Lower leg skin (tissue), 4 donors: ENCODE measurements around the gene IPO13. TPM values are rescaled to one million over a fixed set of nuclear protein-coding genes. Genes with fewer than 3 reads are reported as not detected.
A peak's percentile ranks its signal among the peaks of the same experiment; 100 is the strongest.

Experiments
- DNase-seq, 2 donors: peaks; one replicate each; pipeline ENCODE4 v3.0.0-alpha.2; 2019; ENCODE audit warnings: low spot score in 2 of 2
- H3K4me3 ChIP-seq: fragments of 200-600 bp; sonication (generic); 2 replicates; pipeline ENCODE4 v1.5.1; 2017; ENCODE audit warnings: mild to moderate bottlenecking, low read depth; ENCODE audit not compliant: poor library complexity, severe bottlenecking
- POLR2A ChIP-seq, 2 donors: fragments of 450-650 bp; IDR thresholded peaks; one replicate each; pipeline ENCODE4 v1.6.1; 2016 to 2017; ENCODE audit warnings: antibody characterized with exemption in 2 of 2, mild to moderate bottlenecking in 1 of 2, moderate library complexity in 1 of 2
- WGBS, 2 donors: methylation state at CpG; one replicate each; pipeline ENCODE4 v1.1.5; 2018; 5-methylcytosine and 5-hydroxymethylcytosine counted together
- intact Hi-C: fragments of 100-400 bp; cut with DNase I; formaldehyde crosslinking; loops from one replicate; pipeline ENCODE4 v1.15.0; 2023; ENCODE audit warnings: low total_unique reads
- total RNA-seq, 4 donors: library from RNA; depleted of rRNA; stranded (reverse); fragments of >200 nt; gene quantifications; one replicate each; pipeline ENCODE4 v1.1.0, GENCODE V29; 2016
- TF ChIP-seq, protein P1 (sequence below), 3 donors: fragments of 450-650 bp; IDR thresholded peaks; one replicate each; pipeline ENCODE4 v1.5.1; 2016; ENCODE audit warnings: antibody characterized with exemption in 3 of 3, mild to moderate bottlenecking in 3 of 3, moderate library complexity in 2 of 3

Gene IPO13
- total RNA-seq, 4 donors from 2014 or later: 14.6 to 24.1 (median 18.2) TPM

DNA sequence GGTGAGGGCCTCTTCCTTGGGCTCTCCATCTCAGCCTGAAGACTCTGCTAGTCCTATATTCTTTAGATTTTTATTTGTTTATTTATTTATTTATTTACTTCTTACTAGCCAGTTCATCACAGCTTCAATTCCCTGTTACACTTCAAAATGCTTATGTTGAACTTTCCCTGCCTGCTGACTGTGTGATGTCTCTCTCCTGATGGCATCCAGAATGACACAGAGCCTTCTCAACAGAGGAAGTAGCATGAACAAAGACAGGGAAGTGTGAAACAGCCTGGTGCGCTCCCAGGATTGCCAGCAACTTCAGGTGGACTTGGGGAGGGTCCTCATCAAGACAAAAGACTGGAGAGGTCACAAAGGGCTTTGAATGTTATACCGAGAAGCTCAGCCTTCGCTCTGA, 4.3 kb upstream of the IPO13 start:
- no peak overlapping the region for H3K4me3 ChIP-seq
- TF ChIP-seq, protein P1, sequence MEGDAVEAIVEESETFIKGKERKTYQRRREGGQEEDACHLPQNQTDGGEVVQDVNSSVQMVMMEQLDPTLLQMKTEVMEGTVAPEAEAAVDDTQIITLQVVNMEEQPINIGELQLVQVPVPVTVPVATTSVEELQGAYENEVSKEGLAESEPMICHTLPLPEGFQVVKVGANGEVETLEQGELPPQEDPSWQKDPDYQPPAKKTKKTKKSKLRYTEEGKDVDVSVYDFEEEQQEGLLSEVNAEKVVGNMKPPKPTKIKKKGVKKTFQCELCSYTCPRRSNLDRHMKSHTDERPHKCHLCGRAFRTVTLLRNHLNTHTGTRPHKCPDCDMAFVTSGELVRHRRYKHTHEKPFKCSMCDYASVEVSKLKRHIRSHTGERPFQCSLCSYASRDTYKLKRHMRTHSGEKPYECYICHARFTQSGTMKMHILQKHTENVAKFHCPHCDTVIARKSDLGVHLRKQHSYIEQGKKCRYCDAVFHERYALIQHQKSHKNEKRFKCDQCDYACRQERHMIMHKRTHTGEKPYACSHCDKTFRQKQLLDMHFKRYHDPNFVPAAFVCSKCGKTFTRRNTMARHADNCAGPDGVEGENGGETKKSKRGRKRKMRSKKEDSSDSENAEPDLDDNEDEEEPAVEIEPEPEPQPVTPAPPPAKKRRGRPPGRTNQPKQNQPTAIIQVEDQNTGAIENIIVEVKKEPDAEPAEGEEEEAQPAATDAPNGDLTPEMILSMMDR (IDR thresholded peaks at IDR 0.05): no peak
- no peak for TF ChIP-seq POLR2A (IDR thresholded peaks at IDR 0.05)
- WGBS, 2 donors: 91 to 97% methylated on average over 3 of the region's 3 CpGs
- DNase-seq: no peak
- intact Hi-C loops: no loop called here

DNA sequence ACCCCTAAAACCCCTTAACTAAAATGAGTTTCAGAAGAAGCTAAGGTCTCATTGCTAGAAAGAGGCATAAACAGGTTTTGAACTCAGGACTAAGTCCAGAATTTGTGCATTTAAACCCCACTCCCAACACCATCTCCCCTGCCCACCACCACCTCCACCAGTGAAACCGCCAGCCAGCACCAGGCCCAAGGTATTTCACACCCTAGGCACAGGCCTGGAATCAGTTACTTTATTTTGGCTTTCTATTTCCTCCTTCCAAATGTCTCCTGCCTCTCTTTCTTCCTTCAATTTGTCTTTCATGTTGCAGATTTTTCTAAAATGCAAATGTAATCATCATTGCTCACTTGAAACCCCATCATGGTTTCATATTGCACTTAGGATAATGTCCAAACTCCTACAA, 1.9 kb upstream of the IPO13 start:
- H3K4me3 ChIP-seq: no peak overlapping the region
- no peak for DNase-seq
- no peak for TF ChIP-seq POLR2A (IDR thresholded peaks at IDR 0.05)
- TF ChIP-seq, protein P1 (IDR thresholded peaks at IDR 0.05): no peak
- WGBS, 2 donors: 87 to 97% methylated on average over 1 of the region's 1 CpG
- intact Hi-C loops: no loop called here

DNA sequence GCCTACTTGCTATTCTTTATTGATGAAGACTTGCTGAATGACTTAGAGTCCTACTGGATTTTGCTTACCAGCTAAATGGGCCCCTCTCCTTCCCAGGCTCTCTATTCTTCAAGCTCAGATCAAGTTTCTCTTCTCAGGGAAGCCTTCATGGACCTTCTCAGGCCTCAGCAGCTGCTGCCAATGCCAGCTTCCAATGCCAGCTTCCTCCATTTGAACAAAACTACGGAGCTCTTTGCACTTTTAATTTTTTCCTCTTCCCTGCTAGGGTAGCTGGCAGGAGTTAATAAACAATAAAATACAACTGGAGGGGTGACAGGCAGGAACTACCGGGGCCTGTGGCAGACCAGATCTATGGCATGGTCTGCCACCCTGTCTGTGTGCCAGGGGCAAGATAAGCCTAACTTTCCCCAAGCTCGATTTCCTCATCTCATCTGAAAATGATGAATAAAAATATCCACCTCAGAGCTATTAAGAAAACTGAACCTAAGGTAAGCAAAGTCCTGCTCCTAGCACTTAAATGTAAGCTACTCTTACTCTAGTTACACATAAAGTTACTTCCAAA, 995 bp upstream of the IPO13 start:
- 4 to 8% methylated on average over 3 of the region's 3 CpGs for WGBS, 2 donors
- intact Hi-C loops: no loop called here
- no peak for DNase-seq
- no peak for TF ChIP-seq POLR2A (IDR thresholded peaks at IDR 0.05)
- TF ChIP-seq, protein P1 (IDR thresholded peaks at IDR 0.05): no peak
- peak overlapping the region; percentile 55 for H3K4me3 ChIP-seq

DNA sequence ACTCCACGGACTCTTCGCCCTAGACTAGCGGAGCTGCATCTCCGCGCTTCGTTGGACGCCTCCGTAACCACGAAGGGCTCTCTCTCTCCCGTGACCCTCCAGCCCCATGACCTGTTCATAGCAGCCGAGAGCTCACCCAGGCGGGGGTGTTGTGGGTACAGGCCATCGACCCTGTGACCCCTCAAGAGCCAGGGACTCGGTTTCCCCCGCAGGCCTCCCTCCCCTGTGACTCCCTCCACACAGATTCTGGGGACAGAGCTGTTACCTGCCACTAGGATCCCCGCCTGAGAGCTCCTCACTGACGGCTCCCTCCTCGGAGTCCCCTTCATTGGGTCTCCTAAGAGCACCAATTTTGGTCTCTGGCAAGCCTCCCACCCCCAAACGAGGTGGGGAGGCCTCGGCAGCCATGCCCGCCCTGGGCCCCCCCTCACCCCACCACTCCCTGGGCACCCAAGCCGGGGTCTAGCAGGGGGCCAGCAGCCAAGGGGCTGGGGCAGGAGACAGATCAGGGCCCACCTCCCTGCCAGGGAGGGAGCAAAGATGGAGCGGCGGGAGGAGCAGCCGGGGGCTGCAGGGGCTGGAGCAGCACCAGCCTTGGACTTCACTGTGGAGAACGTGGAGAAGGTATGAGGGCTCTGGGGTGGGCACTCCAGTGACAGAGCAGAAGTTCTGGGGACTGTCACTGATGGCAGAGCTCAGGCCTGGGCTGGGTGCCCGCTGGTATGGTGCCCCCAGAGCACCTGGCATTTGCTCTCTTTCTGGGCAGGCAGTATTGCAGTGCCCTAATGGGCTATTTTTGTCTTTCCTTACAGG, 517 bp downstream of the IPO13 start:
- peak overlapping the region; percentile 74 for H3K4me3 ChIP-seq
- no peak for DNase-seq
- intact Hi-C loops: no loop called here
- 4 to 7% methylated on average over 12 to 26 of the region's 27 CpGs for WGBS, 2 donors
- TF ChIP-seq, protein P1 (IDR thresholded peaks at IDR 0.05): no peak
- no peak for TF ChIP-seq POLR2A (IDR thresholded peaks at IDR 0.05)

DNA sequence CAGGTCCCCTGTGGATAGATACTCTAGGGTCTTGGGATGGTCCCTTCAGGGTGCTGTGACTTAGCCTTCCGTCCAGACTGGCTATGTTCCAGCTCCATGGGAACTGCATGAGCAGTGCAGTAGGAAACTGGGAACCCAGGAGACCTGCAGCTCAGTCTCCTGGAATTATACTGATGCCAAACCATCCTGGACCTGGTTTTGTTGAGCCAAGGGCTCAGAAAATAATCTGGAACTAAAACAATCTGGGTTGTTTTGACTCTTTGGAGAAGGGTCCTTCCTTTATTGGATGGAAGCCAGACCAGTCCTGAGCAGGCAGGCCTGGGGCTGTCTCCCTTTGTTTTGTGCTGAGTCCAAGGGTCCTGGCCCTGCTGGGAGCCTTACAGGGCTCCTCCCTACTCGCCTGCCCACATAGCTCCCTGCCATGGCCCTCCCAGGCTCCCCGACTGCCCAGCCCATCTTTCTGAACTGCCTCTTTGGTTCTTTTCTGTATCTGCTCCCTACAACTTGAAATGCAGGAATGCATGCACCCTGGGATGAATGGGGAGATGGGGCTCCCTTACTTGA, 1.2 kb downstream of the IPO13 start:
- intact Hi-C loops: no loop called here
- no peak overlapping the region for H3K4me3 ChIP-seq
- no peak for TF ChIP-seq POLR2A (IDR thresholded peaks at IDR 0.05)
- TF ChIP-seq, protein P1 (IDR thresholded peaks at IDR 0.05): no peak
- 29 to 31% methylated on average over 3 of the region's 3 CpGs for WGBS, 2 donors
- no peak for DNase-seq
